NK-92 (cell line): ENCODE data around the gene EFCAB6.

Experiments used
- DNase-seq: peaks from one replicate; lab custom pipeline; 2025; ENCODE audit not compliant: unreplicated experiment; lab: John Stamatoyannopoulos, UW

The EFCAB6 gene

GRCh38 chr22:43600265-43600664 is 211.8 kb downstream of the EFCAB6 start:
- DNase-seq: no peak

- no peak for DNase-seq
Observed at GRCh38 chr22:43592476-43592875, 219.6 kb downstream of the EFCAB6 start.

- no peak for DNase-seq
Observed at GRCh38 chr22:43591380-43591779, 220.7 kb downstream of the EFCAB6 start.

GRCh38 chr22:43587574-43587973 is 224.5 kb downstream of the EFCAB6 start:
- DNase-seq: no peak

- DNase-seq: no peak
Observed at GRCh38 chr22:43583501-43583900, 228.6 kb downstream of the EFCAB6 start.

- DNase-seq: no peak
Observed at GRCh38 chr22:43582394-43582793, 229.7 kb downstream of the EFCAB6 start.

GRCh38 chr22:43580271-43580750 is 231.8 kb downstream of the EFCAB6 start:
- DNase-seq: no peak

GRCh38 chr22:43574738-43575137 is 237.4 kb downstream of the EFCAB6 start:
- no peak for DNase-seq

- no peak for DNase-seq
Observed at GRCh38 chr22:43572710-43573109, 239.4 kb downstream of the EFCAB6 start.

GRCh38 chr22:43571181-43571580 is 240.9 kb downstream of the EFCAB6 start:
- no peak for DNase-seq

- no peak for DNase-seq
Observed at GRCh38 chr22:43570531-43571165, 241.5 kb downstream of the EFCAB6 start.

- DNase-seq: no peak
Observed at GRCh38 chr22:43569111-43569510, 243.0 kb downstream of the EFCAB6 start.

- DNase-seq: no peak
Observed at GRCh38 chr22:43567691-43568324, 244.3 kb downstream of the EFCAB6 start.

- DNase-seq: no peak
Observed at GRCh38 chr22:43566561-43567332, 245.4 kb downstream of the EFCAB6 start.

- no peak for DNase-seq
Observed at GRCh38 chr22:43566021-43566420, 246.1 kb downstream of the EFCAB6 start.

- no peak for DNase-seq
Observed at GRCh38 chr22:43564859-43565258, 247.2 kb downstream of the EFCAB6 start.

GRCh38 chr22:43563571-43563970 is 248.5 kb downstream of the EFCAB6 start:
- DNase-seq: no peak

- no peak for DNase-seq
Observed at GRCh38 chr22:43562843-43563242, 249.3 kb downstream of the EFCAB6 start.

GRCh38 chr22:43561415-43562178 is 250.5 kb downstream of the EFCAB6 start:
- DNase-seq: no peak

GRCh38 chr22:43560651-43561050 is 251.5 kb downstream of the EFCAB6 start:
- no peak for DNase-seq
